ENCODE measurements around the gene DCC.

DCC gene

DNA sequence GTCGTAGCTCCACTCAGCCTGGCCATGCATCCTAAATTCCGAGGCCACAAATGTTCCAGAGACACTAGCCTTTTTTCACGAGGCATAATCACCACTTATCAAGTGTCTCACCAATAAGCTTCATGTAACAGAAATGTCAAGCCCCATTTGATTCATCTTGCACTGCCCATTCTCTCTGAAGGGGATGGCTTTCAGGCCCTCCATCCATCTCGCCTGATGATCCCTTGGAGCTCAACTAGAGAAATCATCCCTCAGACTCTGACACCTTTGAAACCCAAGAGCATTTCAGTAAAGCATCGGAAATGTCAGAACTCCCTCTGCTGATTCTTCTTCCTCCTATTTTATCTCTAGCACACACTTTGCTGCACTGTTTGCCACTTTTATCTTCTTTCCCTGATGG lies 91.7 kb downstream of the DCC start:
- no peak overlapping the region for H3K4me3 ChIP-seq (ENCODE audit: low read depth, low read length)
- no peak for DNase-seq (ENCODE audit: low read depth)
- TF ChIP-seq, protein P1, sequence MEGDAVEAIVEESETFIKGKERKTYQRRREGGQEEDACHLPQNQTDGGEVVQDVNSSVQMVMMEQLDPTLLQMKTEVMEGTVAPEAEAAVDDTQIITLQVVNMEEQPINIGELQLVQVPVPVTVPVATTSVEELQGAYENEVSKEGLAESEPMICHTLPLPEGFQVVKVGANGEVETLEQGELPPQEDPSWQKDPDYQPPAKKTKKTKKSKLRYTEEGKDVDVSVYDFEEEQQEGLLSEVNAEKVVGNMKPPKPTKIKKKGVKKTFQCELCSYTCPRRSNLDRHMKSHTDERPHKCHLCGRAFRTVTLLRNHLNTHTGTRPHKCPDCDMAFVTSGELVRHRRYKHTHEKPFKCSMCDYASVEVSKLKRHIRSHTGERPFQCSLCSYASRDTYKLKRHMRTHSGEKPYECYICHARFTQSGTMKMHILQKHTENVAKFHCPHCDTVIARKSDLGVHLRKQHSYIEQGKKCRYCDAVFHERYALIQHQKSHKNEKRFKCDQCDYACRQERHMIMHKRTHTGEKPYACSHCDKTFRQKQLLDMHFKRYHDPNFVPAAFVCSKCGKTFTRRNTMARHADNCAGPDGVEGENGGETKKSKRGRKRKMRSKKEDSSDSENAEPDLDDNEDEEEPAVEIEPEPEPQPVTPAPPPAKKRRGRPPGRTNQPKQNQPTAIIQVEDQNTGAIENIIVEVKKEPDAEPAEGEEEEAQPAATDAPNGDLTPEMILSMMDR (conservative IDR thresholded peaks at IDR 0.05; ENCODE audit: low read depth, low read length) = no peak

DNA sequence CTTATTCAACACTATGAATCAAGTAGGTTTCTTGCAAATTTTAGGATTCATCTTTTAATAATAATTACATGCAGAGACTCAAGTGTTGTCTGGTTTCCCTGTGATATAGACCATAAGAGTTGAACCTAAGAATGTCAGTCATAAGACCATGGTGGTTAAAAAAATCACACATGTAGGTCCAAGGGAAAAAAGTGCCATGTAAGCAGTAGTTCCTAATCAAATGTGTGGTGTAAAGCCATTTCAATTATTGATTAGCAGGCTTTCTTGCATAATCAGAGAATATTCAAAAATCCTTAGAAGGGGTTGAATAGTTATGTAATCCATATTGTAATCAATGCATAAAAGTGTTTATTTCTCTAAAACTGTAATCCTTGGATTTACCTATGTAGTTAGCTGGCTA lies 93.8 kb downstream of the DCC start:
- DNase-seq (ENCODE audit: low read depth) = no peak
- no peak overlapping the region for H3K4me3 ChIP-seq (ENCODE audit: low read depth, low read length)
- TF ChIP-seq, protein P1 (conservative IDR thresholded peaks at IDR 0.05; ENCODE audit: low read depth, low read length) = no peak

DNA sequence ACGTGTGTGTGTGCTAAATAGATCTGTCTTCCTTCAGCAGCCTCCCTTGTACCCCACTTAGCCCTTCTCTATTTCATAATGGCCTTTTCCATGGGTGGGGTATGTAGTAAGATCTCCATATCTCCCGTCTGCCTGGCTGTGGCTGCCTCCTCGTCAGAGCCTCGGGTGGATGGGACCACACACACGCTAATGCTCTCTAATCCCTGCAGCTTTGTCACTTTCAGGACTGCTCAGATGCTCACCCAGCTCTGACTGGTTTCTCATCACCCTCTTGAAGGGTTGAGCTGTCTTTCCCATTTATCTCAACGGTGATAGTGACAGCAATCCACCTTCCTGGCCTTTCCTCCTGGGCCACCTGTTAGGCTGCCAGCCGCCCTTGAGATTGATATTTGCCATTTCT lies 95.3 kb downstream of the DCC start:
- DNase-seq (ENCODE audit: low read depth) = no peak
- TF ChIP-seq, protein P1 (conservative IDR thresholded peaks at IDR 0.05; ENCODE audit: low read depth, low read length) = no peak
- H3K4me3 ChIP-seq (ENCODE audit: low read depth, low read length) = no peak overlapping the region

DNA sequence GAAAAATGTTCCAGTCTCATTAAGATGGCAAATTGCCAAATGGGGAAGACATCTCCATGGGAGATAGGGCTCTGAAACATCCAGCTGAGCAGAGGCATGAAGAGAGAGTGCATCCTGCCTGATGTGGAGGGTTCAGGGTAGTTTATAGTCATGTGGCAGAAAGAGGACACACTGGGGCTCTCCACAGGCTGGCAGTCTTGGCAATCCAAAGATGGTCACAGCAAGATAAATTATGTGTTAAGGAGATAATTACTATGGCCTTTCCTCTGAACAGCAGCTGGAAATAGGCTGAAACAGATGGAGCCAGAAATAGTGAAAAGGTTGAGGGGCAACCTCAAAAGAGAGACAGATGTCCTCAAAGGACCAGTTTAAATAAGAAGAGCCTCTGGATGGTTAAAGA lies 97.2 kb downstream of the DCC start:
- TF ChIP-seq, protein P1 (conservative IDR thresholded peaks at IDR 0.05; ENCODE audit: low read depth, low read length) = no peak
- H3K4me3 ChIP-seq (ENCODE audit: low read depth, low read length) = no peak overlapping the region

DNA sequence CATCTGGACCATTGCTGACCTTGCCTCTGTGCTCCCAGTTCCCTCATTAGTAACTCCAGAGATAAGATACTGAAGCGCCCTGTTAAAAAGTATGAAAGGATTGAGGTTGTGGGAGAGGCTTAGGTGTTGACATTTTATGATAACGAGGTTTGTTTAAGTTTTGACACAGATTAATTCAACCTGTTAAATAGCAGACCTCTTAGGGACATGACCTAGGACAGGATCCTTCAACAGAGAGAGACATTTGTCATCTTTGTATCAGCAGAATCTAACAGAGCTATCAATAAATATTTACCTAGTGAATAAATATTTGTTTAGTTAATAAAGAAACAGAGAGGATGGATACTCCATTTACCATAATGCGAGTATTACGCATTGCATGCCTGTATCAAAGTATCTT lies 99.5 kb downstream of the DCC start:
- no peak overlapping the region for H3K4me3 ChIP-seq (ENCODE audit: low read depth, low read length)
- DNase-seq (ENCODE audit: low read depth) = no peak
- TF ChIP-seq, protein P1 (conservative IDR thresholded peaks at IDR 0.05; ENCODE audit: low read depth, low read length) = no peak

More for the DNA sequence above, 97.2 kb downstream of the DCC start:
- DNase-seq (ENCODE audit: low read depth) = no peak

DNA sequence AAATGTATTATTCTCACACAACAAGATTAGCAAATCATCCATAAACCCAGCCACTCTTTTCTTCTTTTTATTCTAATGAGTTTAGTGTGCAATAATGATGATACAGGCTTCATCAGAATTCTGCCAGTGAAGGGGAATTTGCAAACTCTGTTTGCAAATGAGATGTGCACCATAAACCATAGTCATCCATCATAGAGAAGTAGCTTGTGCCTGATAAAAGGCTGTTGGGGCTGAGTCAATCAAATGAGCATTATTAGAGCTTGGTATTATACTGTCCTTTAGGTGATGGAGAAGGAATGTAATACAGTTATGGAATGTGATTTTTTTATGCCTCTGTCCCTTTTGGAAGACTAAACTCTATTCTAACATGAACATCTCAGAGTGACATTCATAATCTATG lies 101.8 kb downstream of the DCC start:
- TF ChIP-seq, protein P1 (conservative IDR thresholded peaks at IDR 0.05; ENCODE audit: low read depth, low read length) = no peak
- no peak for DNase-seq (ENCODE audit: low read depth)
- H3K4me3 ChIP-seq (ENCODE audit: low read depth, low read length) = no peak overlapping the region

DNA sequence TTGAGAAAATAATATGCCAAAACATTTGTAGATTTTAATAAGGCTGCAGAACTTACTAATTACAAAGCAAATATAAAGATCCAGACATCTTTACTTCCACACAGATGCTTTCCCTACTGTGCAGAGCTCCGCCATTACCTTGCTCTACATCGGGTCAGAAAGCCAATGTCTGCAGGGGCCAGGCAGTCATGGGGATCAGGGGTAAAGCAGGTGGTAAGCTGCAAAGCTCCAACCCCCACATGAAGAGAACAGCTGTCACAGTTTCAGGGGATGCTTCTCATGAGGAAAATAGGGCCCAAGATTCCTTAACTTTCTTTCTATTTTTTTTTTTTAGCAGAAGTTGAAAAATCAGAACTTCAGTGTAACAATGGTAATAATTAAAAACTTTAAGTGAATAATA lies 102.7 kb downstream of the DCC start:
- TF ChIP-seq, protein P1 (conservative IDR thresholded peaks at IDR 0.05; ENCODE audit: low read depth, low read length) = no peak
- no peak overlapping the region for H3K4me3 ChIP-seq (ENCODE audit: low read depth, low read length)
- no peak for DNase-seq (ENCODE audit: low read depth)

Measured in choroid plexus epithelial cell (primary cell).